ENCODE results near the gene C13orf42. TPM values are rescaled to one million over a fixed set of nuclear protein-coding genes. Genes with fewer than 3 reads are reported as not detected.

Gene C13orf42
- total RNA-seq, 2 experiments from 2014 or later: not detected

- POLR2A ChIA-PET: no interaction called here
- Mint-ChIP-seq H3K4me1 (ENCODE audit: low read depth) (no peaks in the 10 kb centered on the region), H3K27ac (no peak overlapping the region), H3K36me3 (ENCODE audit: low read depth) (no peaks in the 10 kb centered on the region), H3K27me3 (no peaks in the 10 kb centered on the region), H3K4me3 (no peak overlapping the region), H3K9me3 (no peaks in the 10 kb centered on the region)
- ATAC-seq (no peak), DNase-seq (no peak)
- CTCF ChIA-PET: no interaction called here
- TF ChIP-seq CTCF (IDR thresholded peaks at IDR 0.05): no peak
- intact Hi-C loops (cut with micrococcal nuclease): no loop called here
These were observed 70.6 kb downstream of the C13orf42 start for GRCh38 chr13:51040431-51040830.

- TF ChIP-seq CTCF (IDR thresholded peaks at IDR 0.05): no peak
- POLR2A ChIA-PET: no interaction called here
- ATAC-seq (no peak), DNase-seq (no peak)
- CTCF ChIA-PET: no interaction called here
- Mint-ChIP-seq H3K4me1 (ENCODE audit: low read depth) (no peaks in the 10 kb centered on the region), H3K27me3 (no peaks in the 10 kb centered on the region), H3K36me3 (ENCODE audit: low read depth) (no peaks in the 10 kb centered on the region), H3K4me3 (no peak overlapping the region), H3K9me3 (no peaks in the 10 kb centered on the region), H3K27ac (no peak overlapping the region)
- intact Hi-C loops (cut with micrococcal nuclease): no loop called here
These were observed 74.7 kb downstream of the C13orf42 start for GRCh38 chr13:51036418-51036817.

- DNase-seq (no peak), ATAC-seq (no peak)
- CTCF ChIA-PET: no interaction called here
- no peaks in the 10 kb centered on the region for H3K27me3 Mint-ChIP-seq
- intact Hi-C loops (cut with micrococcal nuclease): no loop called here
- POLR2A ChIA-PET: no interaction called here
- no peaks in the 10 kb centered on the region for H3K9me3 Mint-ChIP-seq
- no peaks in the 10 kb centered on the region for H3K36me3 Mint-ChIP-seq (ENCODE audit: low read depth)
- H3K4me3 Mint-ChIP-seq: no peak overlapping the region
- no peak overlapping the region for H3K27ac Mint-ChIP-seq
- H3K4me1 Mint-ChIP-seq (ENCODE audit: low read depth): no peaks in the 10 kb centered on the region
- TF ChIP-seq CTCF (IDR thresholded peaks at IDR 0.05): no peak
These were observed 75.1 kb downstream of the C13orf42 start for GRCh38 chr13:51035978-51036377.

GRCh38 chr13:51035469-51035868, 75.6 kb downstream of the C13orf42 start:
- no peak for ATAC-seq
- H3K36me3 Mint-ChIP-seq (ENCODE audit: low read depth): no peaks in the 10 kb centered on the region
- no peaks in the 10 kb centered on the region for H3K4me1 Mint-ChIP-seq (ENCODE audit: low read depth)
- H3K27me3 Mint-ChIP-seq: no peaks in the 10 kb centered on the region
- ChIA-PET CTCF (no interaction called here), POLR2A (interaction anchor here (0.9 kb wide), 1 partner anchor 9 kb away, joined by 3 read pairs; no protein-coding TSS in a partner anchor)
- no peak overlapping the region for H3K27ac Mint-ChIP-seq
- H3K4me3 Mint-ChIP-seq: no peak overlapping the region
- intact Hi-C loops (cut with micrococcal nuclease): no loop called here
- DNase-seq: no peak
- no peak for TF ChIP-seq CTCF (IDR thresholded peaks at IDR 0.05)
- no peaks in the 10 kb centered on the region for H3K9me3 Mint-ChIP-seq

- no peaks in the 10 kb centered on the region for H3K9me3 Mint-ChIP-seq
- intact Hi-C loops (cut with micrococcal nuclease): no loop called here
- H3K36me3 Mint-ChIP-seq (ENCODE audit: low read depth): no peaks in the 10 kb centered on the region
- H3K4me3 Mint-ChIP-seq: no peak overlapping the region
- H3K27ac Mint-ChIP-seq: no peak overlapping the region
- ChIA-PET POLR2A (interaction anchor here (0.9 kb wide), 1 partner anchor 9 kb away, joined by 3 read pairs; no protein-coding TSS in a partner anchor), CTCF (interaction anchor here (0.7 kb wide), 1 partner anchor 13 kb away, joined by 3 read pairs; no protein-coding TSS in a partner anchor)
- DNase-seq (no peak), ATAC-seq (no peak)
- no peaks in the 10 kb centered on the region for H3K27me3 Mint-ChIP-seq
- H3K4me1 Mint-ChIP-seq (ENCODE audit: low read depth): no peaks in the 10 kb centered on the region
- TF ChIP-seq CTCF (IDR thresholded peaks at IDR 0.05): no peak
These were observed 76.2 kb downstream of the C13orf42 start for GRCh38 chr13:51034906-51035305.
